DND-41 (cell line): ENCODE measurements around the gene SLC26A6.

ENCODE experiments used
- ATAC-seq: fragments of 200-7000 bp; cut with Tn5 transposase; 3 replicates; pipeline ENCODE4 v1.9.1; 2021; ENCODE audit warnings: low read depth; ENCODE audit not compliant: insufficient read depth
- DNase-seq: peaks from one replicate; pipeline ENCODE4 v3.0.0-alpha.2; 2020
- H2AFZ ChIP-seq: 2 replicates; pipeline ENCODE4 v1.6.0; 2012; ENCODE audit warnings: low read depth, low read length
- H3K27ac ChIP-seq: 2 replicates; pipeline ENCODE4 v1.5.1; 2012; ENCODE audit warnings: low read length, inconsistent platforms
- H3K27me3 ChIP-seq: fragments of 200-600 bp; sonication (generic); 2 replicates; pipeline ENCODE4 v1.6.0; 2012; ENCODE audit warnings: low read length, mild to moderate bottlenecking, inconsistent platforms; ENCODE audit not compliant: insufficient read depth, poor library complexity
- H3K36me3 ChIP-seq: 2 replicates; pipeline ENCODE4 v1.5.1; 2012; ENCODE audit warnings: low read length, inconsistent platforms; ENCODE audit not compliant: insufficient read depth
- H3K4me1 ChIP-seq: 2 replicates; pipeline ENCODE4 v1.5.1; 2012; ENCODE audit warnings: mild to moderate bottlenecking, low read length; ENCODE audit not compliant: insufficient read depth
- H3K4me2 ChIP-seq: 2 replicates; pipeline ENCODE4 v1.6.0; 2012; ENCODE audit warnings: mild to moderate bottlenecking, moderate library complexity, low read length, inconsistent platforms; ENCODE audit not compliant: insufficient read depth
- H3K4me3 ChIP-seq, 2 experiments: fragments of 200-600 bp in 1 of 2; shearing (Covaris generic) in 1 of 2; 2 replicates each; pipeline ENCODE4 v1.5.1; 2012 to 2016; ENCODE audit warnings: inconsistent platforms in 2 of 2, low read length in 2 of 2, mild to moderate bottlenecking in 2 of 2, low read depth in 1 of 2, moderate library complexity in 1 of 2
- H3K79me2 ChIP-seq: 2 replicates; pipeline ENCODE4 v1.6.0; 2012; ENCODE audit warnings: low read length, inconsistent platforms; ENCODE audit not compliant: insufficient read depth
- H3K9ac ChIP-seq: 2 replicates; pipeline ENCODE4 v1.6.0; 2012; ENCODE audit warnings: low read depth, mild to moderate bottlenecking, inconsistent platforms, low read length, moderate library complexity
- H3K9me3 ChIP-seq: 2 replicates; pipeline ENCODE4 v1.5.1; 2012; ENCODE audit warnings: low read length, moderate library complexity, mild to moderate bottlenecking, inconsistent platforms; ENCODE audit not compliant: insufficient read depth, severe bottlenecking
- H4K20me1 ChIP-seq: 2 replicates; pipeline ENCODE4 v1.6.0; 2012; ENCODE audit warnings: low read length; ENCODE audit not compliant: insufficient read depth
- EZH2 ChIP-seq: IDR thresholded peaks from 3 replicates; pipeline ENCODE4 v1.6.1; 2012; ENCODE audit warnings: borderline replicate concordance, low read depth, mild to moderate bottlenecking, moderate library complexity, low read length, inconsistent platforms; ENCODE audit not compliant: severe bottlenecking
- TF ChIP-seq, protein P1 (sequence below): IDR thresholded peaks from 2 replicates; pipeline ENCODE4 v1.5.1; 2012; ENCODE audit warnings: borderline replicate concordance, low read length, moderate library complexity, mild to moderate bottlenecking; ENCODE audit not compliant: poor library complexity, severe bottlenecking; ENCODE audit errors: extremely low read depth

The SLC26A6 gene

DNA sequence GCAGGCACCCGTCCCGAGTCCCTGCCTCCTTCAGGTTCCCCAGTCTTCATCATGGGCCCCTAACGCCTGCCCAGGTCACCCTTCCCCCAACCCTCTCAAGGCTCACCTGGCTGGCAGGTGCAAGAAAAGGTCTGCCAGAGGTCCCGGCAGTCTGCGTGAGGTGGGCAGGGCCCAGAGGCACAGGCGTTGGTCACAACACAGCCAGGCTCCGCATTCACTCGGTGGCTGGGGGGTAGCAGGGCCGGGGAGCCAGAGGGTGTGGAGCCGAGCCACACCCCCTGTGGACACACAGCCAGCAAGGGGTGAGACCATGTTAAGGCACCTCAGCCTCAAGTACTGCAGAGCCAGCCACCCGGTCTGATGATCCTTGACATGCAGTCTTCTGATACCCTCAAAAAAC, 16.5 kb upstream of the SLC26A6 start:
- Histone ChIP-seq H3K4me1 (no peaks in the 10 kb centered on the region), H3K4me3 (no peak overlapping the region), H4K20me1 (peaks cover 6% of the 10 kb centered on the region; the same call in 1 of the 2 replicates), H2AFZ (no peak overlapping the region), H3K36me3 (no peaks in the 10 kb centered on the region), H3K79me2 (no peaks in the 10 kb centered on the region), H3K27me3 (no peaks in the 10 kb centered on the region), H3K27ac (no peak overlapping the region), H3K9me3 (no peaks in the 10 kb centered on the region), H3K9ac (no peak overlapping the region), H3K4me2 (no peak overlapping the region)
- TF ChIP-seq, protein P1, sequence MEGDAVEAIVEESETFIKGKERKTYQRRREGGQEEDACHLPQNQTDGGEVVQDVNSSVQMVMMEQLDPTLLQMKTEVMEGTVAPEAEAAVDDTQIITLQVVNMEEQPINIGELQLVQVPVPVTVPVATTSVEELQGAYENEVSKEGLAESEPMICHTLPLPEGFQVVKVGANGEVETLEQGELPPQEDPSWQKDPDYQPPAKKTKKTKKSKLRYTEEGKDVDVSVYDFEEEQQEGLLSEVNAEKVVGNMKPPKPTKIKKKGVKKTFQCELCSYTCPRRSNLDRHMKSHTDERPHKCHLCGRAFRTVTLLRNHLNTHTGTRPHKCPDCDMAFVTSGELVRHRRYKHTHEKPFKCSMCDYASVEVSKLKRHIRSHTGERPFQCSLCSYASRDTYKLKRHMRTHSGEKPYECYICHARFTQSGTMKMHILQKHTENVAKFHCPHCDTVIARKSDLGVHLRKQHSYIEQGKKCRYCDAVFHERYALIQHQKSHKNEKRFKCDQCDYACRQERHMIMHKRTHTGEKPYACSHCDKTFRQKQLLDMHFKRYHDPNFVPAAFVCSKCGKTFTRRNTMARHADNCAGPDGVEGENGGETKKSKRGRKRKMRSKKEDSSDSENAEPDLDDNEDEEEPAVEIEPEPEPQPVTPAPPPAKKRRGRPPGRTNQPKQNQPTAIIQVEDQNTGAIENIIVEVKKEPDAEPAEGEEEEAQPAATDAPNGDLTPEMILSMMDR = no peak
- no peak for TF ChIP-seq EZH2
- ATAC-seq (no peak), DNase-seq (no peak)

DNA sequence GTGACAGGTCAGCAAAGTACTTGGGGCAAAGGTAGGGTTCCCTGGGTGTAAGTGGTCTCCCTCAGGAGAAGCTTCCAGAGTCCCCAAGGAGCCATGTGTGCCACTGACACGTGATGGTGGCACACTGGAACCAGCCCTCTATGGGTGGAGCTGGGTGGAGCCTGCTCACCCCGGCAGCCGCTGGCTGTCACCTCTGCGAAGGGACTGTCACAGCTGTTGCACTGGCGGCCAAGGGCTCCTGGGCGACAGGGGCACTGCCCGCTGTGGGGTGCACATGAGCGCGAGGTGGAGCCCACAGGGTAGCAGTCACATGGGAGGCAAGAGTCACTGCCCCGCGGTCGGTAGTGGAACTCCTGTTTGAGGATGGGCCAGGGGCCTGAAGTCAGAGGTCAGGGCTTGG, 15.5 kb upstream of the SLC26A6 start:
- no peak overlapping the region for H3K9ac ChIP-seq
- H3K4me1 ChIP-seq = no peaks in the 10 kb centered on the region

DNA sequence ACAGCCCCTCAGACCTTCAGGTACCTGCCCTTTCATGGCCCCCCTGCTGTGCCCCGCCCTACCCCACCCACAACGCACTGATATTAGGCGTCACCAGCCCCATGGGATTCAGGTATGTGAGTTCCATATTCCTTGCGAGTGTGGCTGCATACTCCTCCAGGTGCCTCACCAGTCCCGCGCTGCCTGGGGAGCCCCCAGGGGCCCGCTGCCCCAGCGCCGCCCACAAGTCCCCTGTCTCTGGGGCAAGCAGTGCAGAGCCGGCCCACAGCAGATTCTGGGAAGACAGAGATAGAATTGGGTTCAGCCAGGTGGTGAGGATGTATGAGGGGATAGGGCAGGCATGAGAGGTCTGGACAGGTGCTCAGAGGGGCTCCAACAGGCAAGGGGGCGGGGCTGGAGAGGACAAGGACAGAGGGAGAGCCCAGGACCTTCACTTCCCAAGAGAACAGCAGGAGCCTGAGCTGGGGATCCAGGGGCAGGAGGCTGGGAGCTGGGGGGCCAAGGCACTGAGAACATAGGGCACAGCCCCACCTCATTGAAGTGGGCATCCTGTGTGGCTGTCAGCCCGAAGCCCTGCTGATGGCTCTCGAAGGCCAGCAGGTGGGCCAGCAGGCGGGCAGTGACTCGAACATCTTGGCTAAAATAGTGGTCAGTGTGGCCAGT, 13.1 kb upstream of the SLC26A6 start:
- Histone ChIP-seq H2AFZ (no peak overlapping the region), H3K4me3 (no peak overlapping the region), H3K27me3 (no peaks in the 10 kb centered on the region), H3K9me3 (no peaks in the 10 kb centered on the region), H3K27ac (no peak overlapping the region), H3K4me1 (no peaks in the 10 kb centered on the region), H4K20me1 (0 out of 2 replicates have a peak, but pooled peaks cover 3% of the 10 kb centered on the region), H3K79me2 (no peaks in the 10 kb centered on the region), H3K36me3 (no peaks in the 10 kb centered on the region), H3K4me2 (no peak overlapping the region), H3K9ac (no peak overlapping the region)
- TF ChIP-seq, protein P1 = no peak
- no peak for TF ChIP-seq EZH2
- DNase-seq (no peak), ATAC-seq (no peak)

More for the DNA sequence above, 15.5 kb upstream of the SLC26A6 start:
- no peak overlapping the region for H2AFZ ChIP-seq
- TF ChIP-seq EZH2 = no peak
- TF ChIP-seq, protein P1 = no peak
- no peaks in the 10 kb centered on the region for H3K36me3 ChIP-seq
- no peaks in the 10 kb centered on the region for H3K9me3 ChIP-seq
- DNase-seq (no peak), ATAC-seq (no peak; the same call in 2 of the 3 replicates)
- H3K4me3 ChIP-seq = no peak overlapping the region
- H3K27me3 ChIP-seq = no peaks in the 10 kb centered on the region
- H3K4me2 ChIP-seq = no peak overlapping the region
- no peak overlapping the region for H3K27ac ChIP-seq
- peaks cover 6% of the 10 kb centered on the region; the same call in 1 of the 2 replicates for H4K20me1 ChIP-seq
- H3K79me2 ChIP-seq = no peaks in the 10 kb centered on the region
